Ramos (cell line): ENCODE measurements around the gene ZNF846.
"Not testable (repeated sequence)": the region's sequence is repeated elsewhere in the genome, so short reads cannot be mapped to it uniquely, and the experiment has no call there.

Source experiments
- in situ Hi-C: fragments of 300-500 bp; cut with MboI; formaldehyde crosslinking; loops from one replicate; pipeline ENCODE4 v1.14.3; 2022; ENCODE audit warnings: low sequenced_read_pairs; ENCODE audit not compliant: unreplicated experiment

The ZNF846 gene

GRCh38 chr19:9785367-9786331 lies 17.1 kb upstream of the ZNF846 start:
- in situ Hi-C loops, result no loop called here

GRCh38 chr19:9784163-9784496 lies 15.6 kb upstream of the ZNF846 start:
- in situ Hi-C loops, result not testable (repeated sequence)

DNA sequence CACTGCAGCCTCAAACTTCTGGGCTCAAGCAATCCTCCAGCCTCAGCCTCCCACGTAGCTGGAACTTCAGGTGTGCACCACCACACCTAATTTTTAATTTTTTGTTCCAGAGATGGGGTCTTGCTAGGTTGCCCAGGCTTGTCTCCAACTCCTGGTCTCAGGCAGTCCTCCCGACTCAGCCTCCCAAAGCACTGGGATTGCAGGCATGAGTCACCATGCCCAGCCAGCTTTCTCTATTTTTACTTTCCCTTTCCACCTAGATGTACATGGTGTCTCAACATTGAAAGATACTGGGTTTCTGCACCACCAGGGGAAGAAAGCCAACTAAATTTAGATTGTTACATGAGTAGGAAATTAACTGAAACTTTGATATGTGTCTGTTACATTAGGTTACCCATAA lies 13.8 kb upstream of the ZNF846 start:
- in situ Hi-C loops, result no loop called here

- in situ Hi-C loops, result no loop called here
These were observed 10.7 kb downstream of the ZNF846 start for GRCh38 chr19:9757544-9758501.

DNA sequence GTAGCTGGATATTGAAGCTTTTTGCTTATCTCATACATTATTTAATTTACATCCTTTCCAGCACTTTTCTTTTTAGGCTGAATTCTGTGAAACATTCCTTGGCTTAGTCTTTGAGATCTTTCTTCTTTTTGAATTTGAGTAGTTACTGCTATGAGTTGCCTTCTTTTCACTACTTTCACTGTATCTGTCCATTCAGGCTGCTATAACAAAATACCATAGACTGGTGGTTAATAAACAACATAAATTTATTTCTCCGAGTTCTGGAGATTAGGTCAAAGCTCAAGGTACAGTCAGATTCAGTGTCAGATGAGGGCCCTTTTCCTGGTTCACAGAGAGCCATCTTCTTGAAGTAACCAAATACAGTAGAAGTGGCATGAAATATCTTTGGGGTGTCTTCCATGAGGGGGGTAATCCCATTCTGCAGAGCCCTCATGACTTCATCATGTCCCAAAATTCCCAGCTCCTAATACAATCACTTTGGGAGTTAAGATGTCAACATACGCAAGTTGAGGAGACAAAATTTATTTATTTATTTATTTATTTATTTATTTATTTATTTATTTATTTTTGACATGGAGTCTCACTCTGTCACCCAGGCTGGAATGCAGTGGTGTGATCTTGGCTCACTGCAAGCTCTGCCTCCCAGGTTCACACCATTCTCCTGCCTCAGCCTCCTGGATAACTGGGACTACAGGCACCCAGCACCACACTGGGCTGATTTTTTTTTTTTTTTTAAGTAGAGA lies 15.7 kb downstream of the ZNF846 start:
- in situ Hi-C loops, result no loop called here

DNA sequence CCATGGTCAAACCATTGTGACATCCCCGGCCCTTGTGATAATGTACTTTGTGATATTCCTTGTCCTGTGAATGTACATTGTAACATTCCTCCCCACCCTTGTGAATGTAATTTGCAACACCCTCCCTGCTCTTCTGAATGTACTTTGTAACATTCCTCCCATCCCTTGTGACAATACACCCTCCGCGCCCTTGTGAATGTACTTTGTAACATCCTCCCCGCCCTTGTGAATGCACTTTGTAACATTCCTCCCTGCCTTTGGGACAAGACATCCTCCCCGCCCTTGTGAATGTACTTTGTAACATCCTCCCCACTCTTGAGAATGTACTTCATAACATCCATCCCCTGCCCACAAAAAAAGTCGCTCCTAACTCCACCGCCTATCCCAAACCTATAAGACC lies 17.1 kb downstream of the ZNF846 start:
- in situ Hi-C loops, result no loop called here

- in situ Hi-C loops, result no loop called here
These were observed 26.9 kb downstream of the ZNF846 start for GRCh38 chr19:9741476-9742171.

- in situ Hi-C loops, result no loop called here
These were observed 32.6 kb downstream of the ZNF846 start for GRCh38 chr19:9735986-9736385.

- in situ Hi-C loops, result not testable (repeated sequence)
These were observed 38.5 kb downstream of the ZNF846 start for GRCh38 chr19:9730056-9730455.

DNA sequence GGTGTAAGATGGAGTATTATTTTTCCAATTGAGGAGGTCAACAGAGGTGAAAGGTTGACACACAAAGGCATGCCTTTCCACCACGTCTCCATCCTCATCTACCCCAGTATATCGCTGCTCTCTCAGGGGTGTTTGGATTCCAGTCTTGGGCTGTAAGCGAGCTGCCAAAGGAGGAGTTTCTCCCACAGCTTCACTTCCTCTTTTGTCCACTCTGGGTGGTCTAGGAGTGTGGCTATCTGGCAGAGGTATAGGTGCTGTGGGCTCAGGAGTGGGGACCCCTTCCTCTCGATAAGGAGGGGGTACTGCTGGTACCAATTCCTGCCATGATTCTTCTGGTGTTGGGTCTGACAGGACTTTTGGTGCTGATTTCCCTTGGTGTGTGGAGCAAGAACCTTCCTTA lies 39.4 kb downstream of the ZNF846 start:
- in situ Hi-C loops, result no loop called here

- in situ Hi-C loops, result no loop called here
These were observed 40.9 kb downstream of the ZNF846 start for GRCh38 chr19:9727644-9728043.

DNA sequence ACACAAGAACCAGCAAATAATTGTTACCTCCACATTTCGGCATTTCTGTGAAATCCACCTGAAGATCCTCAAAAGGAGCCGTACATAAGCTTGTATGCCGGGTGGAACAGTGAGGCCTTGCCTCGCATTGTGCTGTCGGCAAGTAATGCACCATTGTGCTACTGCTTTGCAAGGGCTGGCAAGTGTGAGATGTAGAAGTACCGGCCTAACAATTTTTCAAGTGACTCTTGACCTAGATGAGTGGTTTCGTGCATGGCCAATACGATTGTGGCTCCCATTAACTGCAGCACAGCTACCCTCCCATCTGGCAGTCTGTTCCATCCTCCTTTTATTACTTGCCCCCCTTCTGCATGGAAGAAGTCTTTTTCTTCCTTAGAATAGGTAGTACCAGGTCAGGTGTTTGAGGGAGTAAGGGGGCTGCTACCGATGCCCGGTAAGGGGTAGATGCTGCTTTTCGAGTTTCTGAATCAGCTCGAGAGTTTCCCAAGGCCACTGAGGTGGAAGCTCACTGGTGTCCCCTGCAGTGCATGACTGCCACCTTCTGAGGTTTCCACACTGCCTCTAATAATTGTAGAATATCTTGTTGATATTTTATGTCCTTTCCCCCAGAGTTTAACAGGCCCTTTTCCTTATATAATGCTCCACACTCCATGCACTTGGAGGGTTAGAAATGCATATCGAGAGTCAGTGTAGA lies 42.9 kb downstream of the ZNF846 start:
- in situ Hi-C loops, result not testable (repeated sequence)

GRCh38 chr19:9724157-9724556 lies 44.4 kb downstream of the ZNF846 start:
- in situ Hi-C loops, result no loop called here

DNA sequence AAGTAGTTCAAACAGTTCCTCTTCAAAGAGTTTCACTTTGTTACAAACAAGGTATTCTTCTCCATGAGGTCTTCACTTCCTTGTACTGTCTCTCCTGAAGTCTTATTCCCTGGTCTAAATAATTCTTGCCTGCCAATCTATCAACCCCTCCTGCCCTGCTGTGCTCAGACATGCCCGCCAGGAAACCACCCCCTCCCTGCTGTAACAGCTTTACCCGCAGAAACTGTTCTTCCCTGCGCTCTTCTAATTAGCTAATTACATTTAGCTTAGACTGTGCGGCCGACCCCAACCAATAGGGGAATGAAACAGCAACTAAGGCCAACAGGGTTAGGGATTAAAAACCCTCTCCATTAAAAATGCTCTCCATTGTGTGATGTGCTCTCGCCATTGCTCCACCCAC lies 46.7 kb downstream of the ZNF846 start:
- in situ Hi-C loops, result no loop called here

GRCh38 chr19:9720541-9720940 lies 48.0 kb downstream of the ZNF846 start:
- in situ Hi-C loops, result no loop called here

DNA sequence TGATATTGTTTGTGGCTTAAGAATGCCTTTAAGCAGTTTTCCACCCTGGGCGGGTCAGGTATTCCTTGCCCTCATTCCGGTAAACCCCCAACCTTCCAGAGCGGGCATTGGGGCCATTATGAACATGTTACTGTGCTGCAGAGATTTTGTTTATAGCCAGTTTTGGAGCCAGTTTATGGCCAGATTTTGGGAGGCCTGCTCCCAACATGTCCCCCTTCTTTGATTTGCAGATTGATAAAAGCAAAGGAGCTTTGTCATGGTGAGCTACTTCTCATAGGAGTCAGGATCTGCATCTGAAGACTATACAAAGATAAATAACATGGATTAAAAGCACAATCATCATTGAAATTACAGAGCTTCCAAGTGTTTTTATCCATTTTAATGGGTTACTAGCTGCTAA lies 56.7 kb downstream of the ZNF846 start:
- in situ Hi-C loops, result no loop called here

DNA sequence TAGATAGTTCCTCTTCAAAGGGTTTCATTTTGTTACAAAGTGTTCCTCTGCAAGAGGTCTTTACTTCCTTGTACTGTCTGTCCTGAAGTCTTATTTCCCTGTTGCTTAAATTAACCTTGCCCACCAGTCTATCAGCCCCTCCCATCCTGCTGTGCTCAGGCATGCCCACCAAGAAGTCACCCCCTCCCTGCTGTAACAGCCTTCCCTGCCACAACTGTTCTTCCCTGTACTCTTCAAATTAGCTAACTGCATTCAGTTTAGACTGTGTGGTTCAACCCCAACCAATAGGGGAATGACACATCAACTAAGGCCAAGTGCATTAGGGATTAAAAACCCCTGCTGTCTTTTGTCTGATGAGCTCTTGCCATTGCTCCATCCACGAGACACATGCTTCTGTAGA lies 59.2 kb downstream of the ZNF846 start:
- in situ Hi-C loops, result no loop called here

DNA sequence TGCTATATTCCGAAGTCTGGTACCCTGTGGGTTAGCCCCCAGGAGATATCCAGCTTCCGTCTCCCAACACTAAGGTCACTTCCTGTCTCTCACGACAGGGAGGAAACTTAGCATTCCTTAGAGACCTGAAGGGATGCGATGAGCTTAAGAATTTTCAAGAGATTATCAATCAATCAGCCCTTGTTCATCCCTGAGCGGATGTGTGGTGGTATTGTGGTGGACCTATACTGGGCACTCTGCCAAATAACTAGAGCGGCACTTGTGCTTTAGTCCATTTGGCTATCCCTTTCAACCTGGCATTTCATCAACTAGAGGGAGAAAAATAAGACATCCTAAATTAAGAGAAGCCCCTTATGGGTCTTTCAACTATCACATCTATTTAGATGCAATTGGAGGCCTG lies 62.7 kb downstream of the ZNF846 start:
- in situ Hi-C loops, result no loop called here

GRCh38 chr19:9702186-9702585 lies 66.4 kb downstream of the ZNF846 start:
- in situ Hi-C loops, result no loop called here
